HG02678 (cell line): ENCODE data around the gene IRX5.

Experiments
- ATAC-seq: cut with Tn5 transposase; IDR thresholded peaks from one replicate; pipeline ENCODE4 v1.9.1; 2021; ENCODE audit warnings: mild to moderate bottlenecking, moderate library complexity; ENCODE audit not compliant: unreplicated experiment

The IRX5 gene

GRCh38 chr16:54930005-54930868, at the start of gene IRX5:
IRX5 (plus strand) TSS chr16:54930865; CDS start chr16:54931199, 334 bp downstream.
- no peak for ATAC-seq

GRCh38 chr16:54882556-54882955, 48.1 kb upstream of the IRX5 start:
- ATAC-seq, result no peak

- ATAC-seq, result no peak
These were observed 47.3 kb upstream of the IRX5 start for GRCh38 chr16:54883358-54883757.

- no peak for ATAC-seq
These were observed 44.6 kb upstream of the IRX5 start for GRCh38 chr16:54886078-54886477.

GRCh38 chr16:54890381-54890780, 40.3 kb upstream of the IRX5 start:
- ATAC-seq, result no peak

- no peak for ATAC-seq
These were observed 39.3 kb upstream of the IRX5 start for GRCh38 chr16:54891346-54891745.

GRCh38 chr16:54892981-54893380, 37.7 kb upstream of the IRX5 start:
- no peak for ATAC-seq

GRCh38 chr16:54897930-54898329, 32.7 kb upstream of the IRX5 start:
- ATAC-seq, result no peak

- no peak for ATAC-seq
These were observed 29.1 kb upstream of the IRX5 start for GRCh38 chr16:54901606-54902005.

GRCh38 chr16:54903047-54903446, 27.6 kb upstream of the IRX5 start:
- ATAC-seq, result no peak

GRCh38 chr16:54911079-54911478, 19.6 kb upstream of the IRX5 start:
- no peak for ATAC-seq

GRCh38 chr16:54912720-54913119, 17.9 kb upstream of the IRX5 start:
- ATAC-seq, result no peak

GRCh38 chr16:54921206-54921824, 9.3 kb upstream of the IRX5 start:
- ATAC-seq, result no peak

GRCh38 chr16:54923055-54923473, 7.6 kb upstream of the IRX5 start:
- ATAC-seq, result no peak

- ATAC-seq, result no peak
These were observed 6.7 kb upstream of the IRX5 start for GRCh38 chr16:54923988-54924387.

GRCh38 chr16:54926166-54926838, 4.4 kb upstream of the IRX5 start:
- ATAC-seq, result no peak

GRCh38 chr16:54927125-54928015, 3.3 kb upstream of the IRX5 start:
- ATAC-seq, result no peak

- ATAC-seq, result no peak
These were observed 2.7 kb upstream of the IRX5 start for GRCh38 chr16:54928016-54928356.

- peak; percentile 37 for ATAC-seq
These were observed 2.1 kb upstream of the IRX5 start for GRCh38 chr16:54928411-54929089.
